RPMI7951 (cell line): ENCODE measurements around the gene TLCD3B. TPM values are rescaled to one million over a fixed set of nuclear protein-coding genes. Genes with fewer than 3 reads are reported as not detected.
"Not testable (repeated sequence)": the region's sequence is repeated elsewhere in the genome, so short reads cannot be mapped to it uniquely, and the experiment has no call there.

Source experiments
- DNase-seq: peaks from one replicate; pipeline ENCODE4 v3.0.0-alpha.2; 2012; ENCODE audit warnings: low read depth
- total RNA-seq: library from RNA; depleted of rRNA; stranded (reverse); fragments of >200 nt; shearing (Covaris generic); gene quantifications from 2 replicates; pipeline ENCODE4 v1.2.3, GENCODE V29; 2014

TLCD3B gene
- total RNA-seq, 1 experiment from 2014 or later, result 0.12 TPM

DNA sequence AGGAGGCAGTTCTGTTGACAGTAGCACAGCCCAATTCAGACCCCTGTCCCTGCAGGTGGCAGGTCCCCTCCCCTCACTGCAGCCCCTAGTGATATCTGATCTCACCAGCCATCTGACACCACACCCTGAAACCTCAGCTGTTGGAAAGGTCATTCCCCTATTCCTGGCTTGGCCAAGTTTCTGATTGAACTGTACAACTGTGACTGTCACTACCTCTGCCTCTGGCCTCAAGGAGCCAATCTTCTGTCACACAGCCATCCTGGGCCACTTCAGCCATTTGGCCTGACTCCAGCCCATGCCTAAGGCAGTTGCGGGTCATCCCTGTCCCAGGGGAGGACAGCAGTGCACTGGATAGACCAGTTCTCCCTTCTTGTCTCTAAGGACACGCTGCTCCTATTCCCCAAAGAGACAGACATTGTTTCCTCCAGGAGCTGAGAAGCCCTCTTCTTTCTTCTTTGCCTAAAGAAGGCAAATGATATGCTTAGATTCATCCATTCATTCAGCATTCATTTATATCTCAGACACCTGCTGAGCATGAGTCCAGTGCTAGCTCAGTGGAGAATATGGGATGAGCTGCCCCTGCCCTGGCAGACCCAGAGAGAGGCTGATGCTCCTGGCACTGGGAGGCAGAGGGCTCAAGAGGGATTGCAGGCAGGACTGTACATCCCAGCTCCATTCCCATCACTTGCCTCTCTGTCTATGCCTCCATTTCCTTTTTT, 29.9 kb upstream of the TLCD3B start:
- no peak for DNase-seq

DNA sequence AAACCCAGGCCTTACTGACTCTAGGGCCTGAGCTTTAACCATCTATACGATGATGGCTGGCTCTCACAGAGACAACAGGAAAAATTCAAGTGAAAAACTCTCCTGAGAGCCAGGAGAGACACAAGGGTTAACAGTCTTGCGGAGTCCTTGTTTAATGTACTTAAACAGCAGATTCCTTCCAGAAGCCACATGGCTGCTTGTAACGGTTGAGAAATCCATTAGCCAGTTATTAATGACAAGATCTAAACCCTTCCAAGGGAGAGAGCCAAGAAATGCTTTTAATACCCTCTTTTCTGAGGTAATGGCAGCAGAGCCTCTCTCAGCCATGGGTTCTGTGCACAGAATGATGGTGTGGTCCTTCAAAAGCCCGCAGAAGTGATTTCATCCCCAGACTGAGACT, 29.3 kb upstream of the TLCD3B start:
- no peak for DNase-seq

DNA sequence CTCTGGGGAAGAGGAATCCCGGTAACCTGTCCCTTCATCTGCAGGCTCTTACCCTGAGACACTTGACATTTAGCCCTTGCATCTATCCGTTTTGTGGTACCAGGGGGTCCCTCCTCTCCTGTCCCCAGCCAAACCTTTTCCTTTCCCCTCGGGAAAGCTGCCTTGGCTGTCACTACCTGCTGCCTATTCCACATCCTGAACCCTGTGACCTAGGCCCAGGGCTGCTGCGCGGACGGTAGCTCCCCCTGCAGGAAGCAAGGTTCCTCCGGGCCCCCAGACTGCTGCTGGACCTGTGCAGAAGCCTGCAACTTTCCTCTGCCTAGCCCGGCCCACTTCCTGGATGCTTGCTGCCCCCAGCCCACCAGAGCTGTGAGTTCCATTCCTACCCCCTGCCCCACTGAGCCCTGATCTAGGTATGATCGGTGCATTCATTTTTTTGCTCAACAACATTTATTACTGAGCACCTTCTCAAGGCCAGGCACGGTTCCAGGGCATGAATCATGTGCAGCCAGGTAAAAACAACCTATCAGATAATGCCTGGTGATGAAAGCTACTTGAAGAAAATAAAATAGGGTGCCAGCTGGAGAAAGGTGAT, 24.0 kb upstream of the TLCD3B start:
- DNase-seq, result no peak

DNA sequence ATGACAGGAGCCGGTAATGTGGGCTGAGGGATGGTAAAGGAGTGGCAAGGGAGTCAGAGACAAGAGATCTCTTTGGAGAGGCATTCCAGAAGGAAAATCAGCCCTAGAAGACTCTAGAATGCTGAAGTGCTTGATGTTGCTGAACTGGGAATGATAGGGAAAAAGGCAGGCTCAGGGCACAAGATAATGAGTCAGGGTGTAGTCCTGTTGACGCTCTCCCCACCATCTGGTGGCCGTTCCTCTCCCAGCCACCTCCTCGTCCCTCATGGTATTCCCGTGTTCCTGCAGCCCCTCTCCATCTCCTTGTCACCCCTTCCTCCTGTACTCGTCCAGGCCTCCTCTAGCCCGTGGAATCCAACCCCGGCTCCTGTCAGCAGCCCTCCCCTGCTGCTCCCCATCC, 23.4 kb upstream of the TLCD3B start:
- DNase-seq, result no peak

DNA sequence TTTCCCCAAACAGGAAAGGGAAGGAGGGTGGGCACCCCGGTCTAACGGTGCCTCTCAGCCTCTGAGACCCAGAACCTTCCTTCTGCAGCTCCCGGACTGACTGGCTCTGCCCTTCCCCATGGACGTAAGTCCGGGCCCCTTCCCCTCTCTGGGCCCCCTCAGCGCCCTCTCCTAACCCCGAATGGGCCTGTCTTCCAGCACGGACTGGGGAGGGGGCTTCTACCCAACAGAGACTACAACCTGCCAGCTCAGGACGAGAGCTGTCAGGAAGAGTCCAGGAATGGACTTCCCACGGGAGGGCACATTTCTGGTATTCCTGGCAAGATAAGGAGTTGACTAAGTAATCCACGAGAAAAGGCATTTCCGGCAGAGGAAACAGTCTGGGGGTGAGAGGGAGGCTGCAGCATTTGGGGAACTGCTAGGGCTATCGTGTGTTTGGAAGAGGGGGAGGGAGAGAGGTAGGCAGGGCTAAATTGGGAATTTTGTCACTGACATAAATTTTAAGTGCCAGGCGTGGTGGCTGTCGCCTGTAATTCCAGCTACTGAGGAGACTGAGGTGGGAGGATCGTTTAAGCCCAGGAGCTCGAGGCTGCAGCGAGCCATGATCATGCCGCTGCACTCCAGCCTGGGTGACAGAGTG, 22.4 kb upstream of the TLCD3B start:
- peak; percentile 88 for DNase-seq

DNA sequence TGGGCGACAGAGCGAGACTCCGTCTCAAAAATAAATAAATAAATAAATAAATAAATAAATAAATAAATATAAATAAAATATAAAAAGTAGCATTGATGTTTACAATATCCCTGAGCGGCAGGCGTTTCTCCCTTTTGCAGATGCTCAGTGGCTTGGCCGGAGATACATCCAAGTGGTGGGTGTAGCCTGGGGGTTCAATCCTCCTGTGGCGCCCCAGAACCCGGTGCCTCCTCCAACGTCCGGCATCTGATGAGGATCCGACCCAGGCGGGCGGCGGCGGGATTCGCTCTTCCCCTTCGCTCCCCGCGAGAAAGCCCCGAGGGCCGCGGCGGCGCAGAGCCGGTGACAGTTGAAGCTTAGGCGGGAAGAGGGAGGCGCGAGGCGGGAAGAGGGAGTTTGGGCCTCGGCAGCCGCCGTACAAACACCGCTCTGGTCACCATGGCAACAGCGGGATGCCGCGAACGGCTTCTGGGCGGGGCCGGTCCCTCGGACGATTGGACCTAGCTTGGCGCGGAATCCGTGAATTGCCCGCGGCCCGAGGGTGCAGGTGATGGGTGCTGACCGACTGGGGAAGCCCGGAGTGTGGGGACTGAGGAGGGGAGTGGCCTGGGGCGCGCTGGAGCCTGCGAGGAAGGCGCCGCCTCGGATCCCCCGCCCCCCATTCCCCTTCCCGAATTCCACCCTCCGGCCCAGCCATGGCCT, 21.8 kb upstream of the TLCD3B start:
- DNase-seq, result peak; percentile 92

DNA sequence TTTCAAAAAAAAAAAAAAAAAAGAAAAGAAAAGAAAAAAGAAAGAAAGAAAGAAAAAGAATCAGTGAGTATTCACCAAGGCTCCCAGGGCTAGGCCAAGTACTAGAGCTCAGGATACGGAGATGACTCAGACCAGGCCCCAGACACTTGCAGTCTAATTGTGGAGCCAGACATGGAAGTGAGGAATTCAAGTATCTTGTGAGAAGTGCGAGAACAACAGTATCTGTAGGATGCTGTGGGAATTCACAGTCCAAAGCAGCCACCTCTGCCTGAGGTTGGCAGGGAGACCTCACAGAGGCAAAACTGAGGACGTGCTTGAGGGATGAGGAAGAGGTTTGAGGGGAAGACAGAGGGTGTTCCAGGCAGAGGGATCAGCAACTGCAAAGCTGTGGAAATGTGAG, 20.4 kb upstream of the TLCD3B start:
- DNase-seq, result peak; percentile 80

DNA sequence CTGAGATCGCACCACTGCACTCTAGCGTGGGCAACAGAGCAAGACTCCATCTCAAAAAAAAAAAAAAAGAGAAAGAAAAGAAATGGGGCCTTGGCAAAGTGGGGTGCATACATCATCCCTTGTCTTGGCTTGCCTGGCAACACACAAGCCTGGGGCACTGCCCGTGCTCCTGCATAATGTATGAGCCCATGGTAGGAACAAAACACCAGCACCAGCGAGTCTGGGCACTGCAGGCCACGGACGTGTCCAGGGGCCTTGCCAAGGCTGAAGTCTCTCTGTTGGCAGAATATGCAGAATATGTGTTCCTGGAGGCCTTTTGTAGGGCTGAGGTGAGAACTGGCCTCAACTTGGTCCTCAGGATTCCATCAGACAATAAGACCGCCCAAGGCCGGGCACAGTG, 18.8 kb upstream of the TLCD3B start:
- DNase-seq, result no peak

DNA sequence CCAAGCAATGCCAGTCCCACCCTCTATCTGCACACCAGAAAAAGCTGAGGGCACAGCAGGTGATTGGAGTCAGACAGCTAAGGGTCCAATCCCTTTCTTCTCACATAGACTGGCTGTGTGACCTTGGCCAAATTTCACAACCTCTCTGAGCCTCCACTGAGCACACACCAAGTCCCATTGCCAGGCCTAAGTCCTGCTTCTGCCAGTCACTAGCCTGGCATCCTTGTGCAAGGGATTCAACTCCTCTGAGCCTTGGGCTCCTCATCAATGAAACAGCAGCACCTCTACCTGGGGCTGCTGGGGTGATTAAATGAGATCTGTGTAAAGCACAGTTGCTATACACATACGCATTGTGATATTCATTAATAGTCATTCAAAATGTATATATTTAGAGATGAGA, 15.5 kb upstream of the TLCD3B start:
- DNase-seq, result no peak

DNA sequence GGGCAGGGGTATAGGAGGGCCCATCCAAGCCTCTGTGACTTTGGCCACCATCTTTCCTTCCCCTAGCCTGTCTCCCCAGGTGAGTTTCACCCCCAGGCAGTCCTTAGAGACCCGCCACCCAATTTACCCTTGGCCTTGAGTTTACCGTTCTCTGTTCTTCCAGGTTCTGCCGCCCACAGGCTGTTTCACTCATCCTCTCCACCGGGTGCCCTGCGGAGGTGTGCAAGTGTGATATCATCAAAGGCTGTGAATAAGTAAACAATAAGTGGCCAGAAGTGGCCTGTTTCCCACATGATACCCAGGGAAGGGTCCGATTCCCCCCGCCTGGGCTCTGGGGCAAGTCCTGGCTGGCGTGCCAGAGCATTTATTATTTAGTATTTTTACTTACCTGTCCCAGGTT, 15.1 kb upstream of the TLCD3B start:
- DNase-seq, result no peak

DNA sequence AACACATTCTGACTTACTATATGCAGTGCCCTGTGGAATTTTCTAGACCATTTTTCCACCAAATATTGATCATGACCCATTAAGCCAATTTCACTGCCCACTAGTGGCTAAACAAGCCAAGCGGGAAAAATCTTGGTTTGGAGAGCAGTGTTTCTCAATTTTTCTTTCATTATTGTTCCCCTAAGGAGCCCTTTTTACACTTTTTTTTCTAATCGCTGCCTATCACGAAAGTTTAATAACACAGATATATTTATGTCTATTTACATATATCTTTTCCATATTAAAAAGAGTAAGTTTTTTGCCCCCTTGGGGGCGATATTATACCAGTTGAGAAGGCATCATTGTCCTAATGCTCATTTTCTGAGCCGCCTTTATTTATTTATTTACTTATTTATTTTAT, 10.8 kb upstream of the TLCD3B start:
- DNase-seq, result peak; percentile 41

DNA sequence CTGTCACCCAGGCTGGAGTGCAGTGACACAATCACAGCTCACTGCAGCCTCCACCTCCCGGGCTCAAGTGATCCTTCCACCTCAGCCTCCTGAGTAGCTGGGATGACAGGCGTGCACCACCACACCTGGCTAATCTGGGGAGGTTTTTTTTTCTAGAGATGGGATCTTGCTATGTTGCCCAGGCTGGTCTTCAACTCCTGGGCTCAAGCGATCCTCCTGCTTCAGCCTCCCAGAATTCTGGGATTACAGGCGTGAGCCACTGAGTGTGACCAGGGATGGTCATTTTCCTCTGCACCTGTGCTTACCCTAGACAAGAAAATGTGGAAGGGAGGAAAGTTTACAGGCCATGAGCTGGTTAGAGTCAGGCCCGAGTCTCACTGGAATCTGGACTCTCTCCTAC, 9.6 kb upstream of the TLCD3B start:
- not testable (repeated sequence) for DNase-seq

DNA sequence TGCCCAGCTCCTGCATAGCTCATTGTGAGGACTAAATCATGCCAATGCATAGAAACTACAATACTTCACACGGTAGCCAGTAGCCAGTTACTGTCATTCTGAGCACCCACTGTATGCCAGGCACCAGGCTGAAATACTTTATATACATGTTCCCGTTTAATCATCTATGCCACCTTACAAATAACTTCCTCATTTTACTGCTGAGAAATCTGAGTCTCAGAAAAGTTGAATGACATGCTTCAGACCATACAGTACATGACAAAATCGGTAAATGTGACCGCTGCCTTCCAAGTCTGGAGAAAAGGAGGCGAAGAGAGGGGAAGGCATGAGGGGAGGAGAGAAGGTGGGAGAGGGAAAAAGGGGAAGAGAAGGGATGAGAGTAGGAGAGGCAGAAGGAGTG, 9.2 kb upstream of the TLCD3B start:
- DNase-seq, result no peak

DNA sequence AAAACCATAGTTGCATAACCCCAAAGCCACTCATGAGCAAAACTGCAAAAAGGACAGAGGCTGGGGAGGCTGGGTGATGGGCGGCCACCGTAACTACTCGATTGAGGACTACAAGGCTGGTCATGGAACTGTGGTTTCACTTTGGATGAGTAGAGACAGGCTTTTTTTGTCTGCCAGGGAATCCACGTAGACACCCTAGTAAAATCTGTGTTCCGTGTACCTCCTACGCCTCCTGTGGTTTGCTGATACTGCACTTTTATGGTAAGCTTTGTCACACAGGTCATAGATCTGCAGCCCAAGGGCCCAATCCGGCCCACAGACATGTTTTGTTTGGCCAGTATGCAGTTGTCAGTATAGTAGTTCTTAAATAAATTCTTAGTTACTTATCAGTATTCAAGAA, 2.2 kb upstream of the TLCD3B start:
- peak; percentile 63 for DNase-seq

DNA sequence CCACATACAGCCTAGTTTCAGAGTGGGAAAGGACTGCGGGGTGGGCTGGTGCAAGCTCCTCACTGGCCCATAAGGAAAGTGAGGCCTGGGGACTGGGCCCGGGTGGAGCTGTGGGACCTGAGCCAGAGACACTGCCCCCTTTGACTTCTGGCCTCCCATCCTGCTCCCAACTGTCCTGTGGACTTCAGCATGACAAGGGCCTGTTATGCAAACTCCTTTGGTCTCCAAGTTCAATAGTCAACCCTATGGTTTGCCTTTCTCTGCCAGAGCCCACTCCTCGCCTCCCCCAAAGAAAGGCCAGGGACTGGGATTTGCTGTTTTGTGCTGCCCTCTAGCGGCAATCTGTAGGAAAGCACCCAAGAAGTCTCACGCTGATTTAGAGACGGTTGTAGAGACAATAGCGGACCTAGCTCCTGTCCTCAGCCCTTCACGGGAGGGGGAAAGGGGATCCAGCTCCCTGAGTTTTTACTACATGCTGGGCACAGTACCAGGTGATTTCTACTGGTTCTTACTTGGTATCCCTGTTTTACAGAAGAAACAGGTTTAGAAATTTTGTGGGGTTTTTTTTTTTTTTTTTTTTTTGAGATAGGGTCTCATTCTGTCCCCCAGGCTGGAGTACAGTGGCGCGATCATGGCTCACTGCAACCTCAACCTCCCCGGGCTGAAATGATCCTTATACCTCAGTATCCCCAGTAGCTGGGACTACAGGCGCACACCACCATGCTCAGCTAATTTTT, 1.2 kb upstream of the TLCD3B start:
- peak; percentile 64 for DNase-seq

DNA sequence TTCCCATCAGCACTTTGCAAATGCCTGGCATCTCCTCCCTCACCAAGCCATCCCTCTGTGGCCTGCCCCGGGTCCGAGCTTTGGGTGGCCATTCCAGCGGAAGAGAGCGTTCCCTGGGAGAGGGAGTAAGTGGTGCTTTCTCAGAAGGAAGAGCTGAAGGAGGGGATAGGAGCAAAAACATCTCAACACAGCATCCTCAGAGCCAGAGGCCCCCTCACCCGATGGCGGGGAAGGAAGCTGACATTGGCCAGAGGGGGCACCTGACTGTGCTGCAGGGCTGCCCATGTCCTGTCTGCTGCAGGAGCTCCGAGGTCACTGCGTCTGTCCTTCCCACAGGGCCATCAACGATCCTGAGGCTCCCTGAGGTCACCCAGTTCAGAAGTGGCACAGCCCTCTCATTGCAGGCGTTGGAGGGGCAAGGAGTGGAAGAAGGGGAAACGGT, 427 bp upstream of the TLCD3B start:
- no peak for DNase-seq

DNA sequence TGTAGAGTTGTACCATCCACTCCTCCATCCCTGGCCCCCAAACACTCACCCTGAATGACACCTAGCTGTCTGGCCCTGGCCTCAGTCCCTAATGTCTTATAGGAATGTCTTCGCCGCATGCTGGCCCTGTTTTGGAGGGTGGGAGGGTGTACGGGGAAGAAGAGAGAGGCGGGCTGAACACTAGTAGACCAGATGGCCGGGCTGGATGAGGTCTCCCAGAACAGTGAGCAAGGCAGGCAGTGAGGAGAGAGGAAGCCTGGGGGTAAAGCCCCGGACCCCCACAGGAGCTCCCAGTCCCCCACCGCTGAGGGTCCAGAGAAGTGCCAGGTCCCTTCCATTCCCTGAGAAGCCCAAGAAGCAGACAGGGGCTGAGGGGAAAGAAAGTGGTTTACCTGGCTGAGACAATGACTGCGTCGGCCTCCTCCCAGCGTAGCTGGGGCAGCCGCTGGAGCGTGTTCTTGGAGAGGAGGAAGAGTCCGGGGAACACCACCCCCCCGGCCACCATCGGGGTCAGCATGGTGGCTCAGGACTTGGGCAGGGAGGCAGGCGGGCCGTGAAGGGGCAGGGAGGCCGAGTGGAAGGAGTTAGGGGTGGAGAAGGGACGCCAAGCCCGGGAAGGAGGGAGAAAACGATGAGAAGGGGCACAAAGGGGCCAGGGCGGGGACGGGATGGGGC, 923 bp downstream of the TLCD3B start:
- DNase-seq, result no peak

DNA sequence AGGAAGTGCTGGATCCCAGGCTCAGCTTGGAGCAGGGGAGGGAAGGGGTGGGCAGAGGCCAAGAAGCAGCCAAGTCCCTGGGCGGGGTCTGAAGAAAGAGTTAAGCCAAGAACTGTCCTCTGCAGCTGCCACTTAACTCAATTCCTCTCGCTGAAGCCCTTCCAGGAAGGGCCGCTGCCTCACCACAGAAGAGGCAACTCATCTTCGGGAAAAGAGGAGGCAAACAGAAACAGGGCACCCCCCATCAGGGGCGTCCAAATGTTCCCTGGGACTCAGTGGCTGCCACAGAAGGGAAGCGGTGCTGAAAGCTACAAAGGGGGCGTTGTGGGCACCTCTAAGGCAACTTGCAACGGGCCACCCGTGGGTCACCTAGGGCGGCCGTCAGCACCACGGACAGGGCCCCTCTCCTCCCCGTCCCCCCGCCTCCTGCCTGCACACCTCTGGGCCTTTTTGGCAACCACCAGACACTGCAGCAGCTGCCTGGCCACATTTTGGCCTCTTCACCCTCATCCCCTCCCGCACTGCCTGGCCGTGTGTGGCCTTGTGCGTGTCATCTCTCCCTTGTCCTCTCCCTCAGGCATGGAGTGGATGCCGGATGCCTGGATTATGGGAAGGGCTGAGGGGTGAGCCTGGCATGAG, 2.5 kb downstream of the TLCD3B start:
- peak; percentile 34 for DNase-seq

DNA sequence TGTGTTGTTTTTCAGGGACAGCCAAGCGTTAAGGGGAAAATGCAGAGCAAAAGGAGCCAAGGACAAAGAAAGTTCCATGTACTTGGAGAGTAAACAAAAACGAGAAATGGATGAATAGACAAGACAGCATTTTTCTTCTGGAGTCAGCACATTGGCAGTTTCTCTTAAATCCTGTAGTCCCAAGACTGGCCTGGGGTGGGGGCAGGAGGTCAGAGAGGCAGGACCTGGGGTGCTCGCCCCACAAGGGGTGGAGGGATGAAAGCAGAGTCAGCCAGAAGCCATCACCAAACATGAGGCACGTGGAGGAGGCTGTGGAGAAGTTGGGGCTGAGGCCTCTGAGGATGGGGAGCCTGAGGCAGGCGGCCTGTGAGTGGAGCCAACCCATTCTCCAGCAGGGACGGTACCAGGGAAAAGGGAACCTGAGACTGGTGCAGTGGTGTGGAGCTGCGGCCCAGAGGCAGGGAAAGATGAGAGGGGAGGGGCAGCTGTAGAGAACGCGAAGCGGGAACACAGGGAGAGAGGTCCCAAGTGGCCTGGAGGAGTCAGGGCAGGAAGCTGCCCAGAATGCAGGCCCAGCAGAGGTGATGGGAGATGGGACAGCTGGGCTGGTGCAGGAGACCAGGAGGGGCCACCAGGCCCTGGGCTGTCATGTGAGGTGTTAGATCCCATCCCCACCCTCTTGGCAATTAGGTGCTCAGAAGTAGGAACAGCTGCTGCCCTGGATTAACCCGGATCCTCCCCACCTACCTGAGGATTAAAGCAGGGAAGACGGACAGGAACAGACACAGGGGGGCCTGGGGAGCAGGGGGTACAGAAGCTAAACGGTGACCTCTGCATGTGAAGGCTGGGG, 3.3 kb downstream of the TLCD3B start:
- no peak for DNase-seq

DNA sequence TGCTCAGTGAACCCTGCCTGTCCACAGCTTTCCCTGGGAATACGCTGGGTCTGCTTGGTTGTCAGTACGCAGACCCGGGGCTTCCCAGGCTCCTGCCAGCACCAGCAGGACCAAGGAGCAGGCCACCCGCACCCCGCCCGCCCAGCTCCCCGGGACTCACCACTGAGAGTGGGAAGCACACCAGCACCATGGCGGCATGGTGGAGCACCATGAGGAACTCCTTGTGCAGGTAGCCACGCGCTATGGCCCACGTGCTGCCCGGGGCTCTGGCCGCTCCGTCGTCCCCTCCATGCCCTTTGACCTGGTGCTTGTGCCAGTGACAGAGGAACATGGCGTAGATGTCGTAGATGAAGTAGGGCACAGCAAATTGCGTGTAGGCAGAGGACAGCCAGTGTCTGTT, 4.6 kb downstream of the TLCD3B start:
- no peak for DNase-seq
